ENCODE measurements around the gene UGGT1. TPM values are rescaled to one million over a fixed set of nuclear protein-coding genes. Genes with fewer than 3 reads are reported as not detected.

The UGGT1 gene
- total and polyA plus RNA-seq, 2 donors from 2014 or later = 7.0 to 52.3 TPM

- H3K27me3 ChIP-seq (ENCODE audit: control insufficient read depth, insufficient read depth, low read length) = no peaks in the 10 kb centered on the region
- no peak for FAIRE-seq
- H3K9me3 ChIP-seq (ENCODE audit: control insufficient read depth in 2 of 3, insufficient read depth in 1 of 3, low read length in 3 of 3) = no peaks in the 10 kb centered on the region
- intact Hi-C loops (cut with DNase I) = no loop called here
- H3K36me3 ChIP-seq (ENCODE audit: control insufficient read depth in 2 of 3, insufficient read depth in 3 of 3, low read length in 3 of 3) = peaks cover 0 to 3% (median 0%) of the 10 kb centered on the region in 3 donors
- DNase-seq = no peak
- TF ChIP-seq CTCF (IDR thresholded peaks at IDR 0.05; ENCODE audit: borderline replicate concordance, extremely low read depth, insufficient read depth) = no peak
- no peak overlapping the region for H3K4me3 ChIP-seq (ENCODE audit: low read length in 3 of 3)
- no peak overlapping the region for H3K27ac ChIP-seq (ENCODE audit: low read depth in 2 of 2, low read length in 2 of 2)
- no peak overlapping the region for H3K9ac ChIP-seq (ENCODE audit: low read length in 3 of 3)
- H3K4me1 ChIP-seq (ENCODE audit: control insufficient read depth in 2 of 3, insufficient read depth in 2 of 3, low read depth in 1 of 3, low read length in 3 of 3) = peaks cover 0 to 4% (median 2%) of the 10 kb centered on the region in 3 donors
Observed at GRCh38 chr2:128095201-128095600, 4.2 kb downstream of the UGGT1 start.

GRCh38 chr2:128103407-128103806 is 12.4 kb downstream of the UGGT1 start:
- no peaks in the 10 kb centered on the region for H3K9me3 ChIP-seq (ENCODE audit: control insufficient read depth in 2 of 3, insufficient read depth in 1 of 3, low read length in 3 of 3)
- H3K27ac ChIP-seq (ENCODE audit: low read depth in 2 of 2, low read length in 2 of 2) = no peak overlapping the region
- no peaks in the 10 kb centered on the region for H3K27me3 ChIP-seq (ENCODE audit: control insufficient read depth, insufficient read depth, low read length)
- FAIRE-seq = no peak
- H3K4me1 ChIP-seq (ENCODE audit: control insufficient read depth in 2 of 3, insufficient read depth in 2 of 3, low read depth in 1 of 3, low read length in 3 of 3) = no peaks in the 10 kb centered on the region
- H3K9ac ChIP-seq (ENCODE audit: low read length in 3 of 3) = no peak overlapping the region
- DNase-seq = no peak
- H3K36me3 ChIP-seq (ENCODE audit: control insufficient read depth in 2 of 3, insufficient read depth in 3 of 3, low read length in 3 of 3) = peaks cover 3 to 9% (median 8%) of the 10 kb centered on the region in 3 donors
- intact Hi-C loops (cut with DNase I) = no loop called here
- no peak overlapping the region for H3K4me3 ChIP-seq (ENCODE audit: low read length in 3 of 3)
- TF ChIP-seq CTCF (IDR thresholded peaks at IDR 0.05; ENCODE audit: borderline replicate concordance, extremely low read depth, insufficient read depth) = no peak

GRCh38 chr2:128105072-128105471 is 14.1 kb downstream of the UGGT1 start:
- no peak overlapping the region for H3K27ac ChIP-seq (ENCODE audit: low read depth in 2 of 2, low read length in 2 of 2)
- FAIRE-seq (no peak), DNase-seq (no peak)
- H3K4me1 ChIP-seq (ENCODE audit: control insufficient read depth in 2 of 3, insufficient read depth in 2 of 3, low read depth in 1 of 3, low read length in 3 of 3) = no peaks in the 10 kb centered on the region
- no peak for TF ChIP-seq CTCF (IDR thresholded peaks at IDR 0.05; ENCODE audit: borderline replicate concordance, extremely low read depth, insufficient read depth)
- peaks cover 0 to 11% (median 10%) of the 10 kb centered on the region in 3 donors for H3K36me3 ChIP-seq (ENCODE audit: control insufficient read depth in 2 of 3, insufficient read depth in 3 of 3, low read length in 3 of 3)
- H3K9ac ChIP-seq (ENCODE audit: low read length in 3 of 3) = no peak overlapping the region
- no peaks in the 10 kb centered on the region for H3K27me3 ChIP-seq (ENCODE audit: control insufficient read depth, insufficient read depth, low read length)
- no peaks in the 10 kb centered on the region for H3K9me3 ChIP-seq (ENCODE audit: control insufficient read depth in 2 of 3, insufficient read depth in 1 of 3, low read length in 3 of 3)
- intact Hi-C loops (cut with DNase I) = no loop called here
- H3K4me3 ChIP-seq (ENCODE audit: low read length in 3 of 3) = no peak overlapping the region

- H3K27me3 ChIP-seq (ENCODE audit: control insufficient read depth, insufficient read depth, low read length) = no peaks in the 10 kb centered on the region
- no peaks in the 10 kb centered on the region for H3K9me3 ChIP-seq (ENCODE audit: control insufficient read depth in 2 of 3, insufficient read depth in 1 of 3, low read length in 3 of 3)
- DNase-seq = no peak
- peaks cover 3 to 9% (median 3%) of the 10 kb centered on the region in 3 donors for H3K36me3 ChIP-seq (ENCODE audit: control insufficient read depth in 2 of 3, insufficient read depth in 3 of 3, low read length in 3 of 3)
- FAIRE-seq = no peak
- intact Hi-C loops (cut with DNase I) = no loop called here
- H3K27ac ChIP-seq (ENCODE audit: low read depth in 2 of 2, low read length in 2 of 2) = no peak overlapping the region
- TF ChIP-seq CTCF (IDR thresholded peaks at IDR 0.05; ENCODE audit: borderline replicate concordance, extremely low read depth, insufficient read depth) = no peak
- no peak overlapping the region for H3K4me3 ChIP-seq (ENCODE audit: low read length in 3 of 3)
- H3K4me1 ChIP-seq (ENCODE audit: control insufficient read depth in 2 of 3, insufficient read depth in 2 of 3, low read depth in 1 of 3, low read length in 3 of 3) = no peaks in the 10 kb centered on the region
- H3K9ac ChIP-seq (ENCODE audit: low read length in 3 of 3) = no peak overlapping the region
Observed at GRCh38 chr2:128108166-128108565, 17.2 kb downstream of the UGGT1 start.

Measured in kidney (tissue), 14 donors.